IPS DF 19.7 (cell line): Measurements from ENCODE around the gene SEC31B.

Experiments used
- DNase-seq: peaks from one replicate; pipeline ENCODE4 v3.0.0-alpha.2; 2013; ENCODE audit warnings: low read depth, low spot score

Gene SEC31B

GRCh38 chr10:100498059-100498458 lies 21.6 kb downstream of the SEC31B start:
- DNase-seq, result no peak

GRCh38 chr10:100496567-100496966 lies 23.1 kb downstream of the SEC31B start:
- DNase-seq, result no peak

GRCh38 chr10:100490531-100490930 lies 29.1 kb downstream of the SEC31B start:
- DNase-seq, result no peak

- no peak for DNase-seq
These were observed 30.3 kb downstream of the SEC31B start for GRCh38 chr10:100489396-100489795.

- DNase-seq, result no peak
These were observed 32.1 kb downstream of the SEC31B start for GRCh38 chr10:100487529-100487928.

- peak; percentile 48 for DNase-seq
These were observed 33.7 kb downstream of the SEC31B start for GRCh38 chr10:100485801-100486495.

- DNase-seq, result no peak
These were observed 34.3 kb downstream of the SEC31B start for GRCh38 chr10:100485366-100485765.

- DNase-seq, result no peak
These were observed 35.6 kb downstream of the SEC31B start for GRCh38 chr10:100483876-100484666.

GRCh38 chr10:100482834-100483185 lies 36.9 kb downstream of the SEC31B start:
- no peak for DNase-seq

- peak; percentile 71 for DNase-seq
These were observed 37.4 kb downstream of the SEC31B start for GRCh38 chr10:100482181-100482833.

GRCh38 chr10:100481462-100482081 lies 38.1 kb downstream of the SEC31B start:
- peak; percentile 71 for DNase-seq

GRCh38 chr10:100480002-100480401 lies 39.7 kb downstream of the SEC31B start:
- DNase-seq, result no peak

GRCh38 chr10:100479037-100479436 lies 40.6 kb downstream of the SEC31B start:
- no peak for DNase-seq

GRCh38 chr10:100477970-100478369 lies 41.7 kb downstream of the SEC31B start:
- no peak for DNase-seq

- DNase-seq, result no peak
These were observed 49.3 kb downstream of the SEC31B start for GRCh38 chr10:100470367-100470766.

- DNase-seq, result no peak
These were observed 49.9 kb downstream of the SEC31B start for GRCh38 chr10:100469756-100470155.

- DNase-seq, result no peak
These were observed 50.7 kb downstream of the SEC31B start for GRCh38 chr10:100468978-100469377.

GRCh38 chr10:100468322-100468721 lies 51.3 kb downstream of the SEC31B start:
- DNase-seq, result no peak

- DNase-seq, result no peak
These were observed 57.0 kb downstream of the SEC31B start, which contains the start of gene WNT8B for GRCh38 chr10:100462709-100463108. Gene WNT8B, plus strand, starts transcription at chr10:100463009. Its CDS starts 160 bp downstream, at chr10:100463169.

- DNase-seq, result no peak
These were observed 70.7 kb downstream of the SEC31B start for GRCh38 chr10:100448951-100449350.

- DNase-seq, result no peak
These were observed 72.0 kb downstream of the SEC31B start for GRCh38 chr10:100447663-100448062.

GRCh38 chr10:100446130-100446761 lies 73.4 kb downstream of the SEC31B start:
- no peak for DNase-seq
